GM12892 (cell line): ENCODE measurements around the gene RANBP3.

ENCODE experiments used
- DNase-seq: peaks from one replicate; pipeline ENCODE4 v3.0.0; 2011; ENCODE audit not compliant: insufficient read length
- FAIRE-seq: peaks from 2 replicates; lab custom pipeline; 2011; peaks lifted over from hg19 to GRCh38; lab: Jason Lieb, UNC
- POLR2A ChIP-seq: IDR thresholded peaks from 2 replicates; pipeline ENCODE4 v1.6.1; 2011; ENCODE audit warnings: low read depth, low read length, control low read depth
- POLR2AphosphoS5 ChIP-seq: IDR thresholded peaks from 2 replicates; pipeline ENCODE4 v1.6.1; 2011; ENCODE audit warnings: low read depth, low read length, control low read depth
- TAF1 ChIP-seq: IDR thresholded peaks from 2 replicates; pipeline ENCODE4 v1.6.1; 2011; ENCODE audit warnings: low read depth, mild to moderate bottlenecking, control low read depth, low read length, borderline replicate concordance

Gene RANBP3

DNA sequence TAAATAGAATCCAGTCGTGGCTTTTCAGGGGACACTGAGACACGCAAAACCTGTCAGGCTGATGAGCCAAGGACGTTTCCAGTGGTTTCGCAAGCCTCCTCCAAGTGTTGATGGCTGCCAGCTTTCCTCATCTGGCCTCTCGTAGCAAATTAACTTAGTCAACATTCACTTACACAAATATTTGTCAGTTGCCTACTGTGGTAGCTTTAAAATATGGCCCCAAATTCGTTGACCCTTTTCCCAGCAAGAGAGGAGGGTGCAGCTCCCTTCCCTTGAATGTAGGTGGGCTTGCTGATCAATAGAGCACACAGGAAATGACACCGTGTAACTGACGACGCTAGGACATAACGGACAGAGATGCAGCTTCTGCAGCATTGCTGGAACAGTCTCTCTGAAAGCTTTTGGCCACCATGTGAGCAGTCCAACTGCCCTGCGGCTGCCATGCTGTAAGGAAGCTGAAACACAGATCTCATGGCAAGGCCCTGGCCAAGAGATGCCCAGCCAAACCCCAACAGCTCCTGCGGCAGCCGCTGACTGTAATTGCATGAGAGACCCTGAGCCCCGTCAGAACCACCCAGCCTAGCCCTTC, 5.5 kb upstream of the RANBP3 start:
- TF ChIP-seq POLR2A, result no peak
- no peak for TF ChIP-seq POLR2AphosphoS5
- TF ChIP-seq TAF1, result no peak
- no peak for FAIRE-seq

DNA sequence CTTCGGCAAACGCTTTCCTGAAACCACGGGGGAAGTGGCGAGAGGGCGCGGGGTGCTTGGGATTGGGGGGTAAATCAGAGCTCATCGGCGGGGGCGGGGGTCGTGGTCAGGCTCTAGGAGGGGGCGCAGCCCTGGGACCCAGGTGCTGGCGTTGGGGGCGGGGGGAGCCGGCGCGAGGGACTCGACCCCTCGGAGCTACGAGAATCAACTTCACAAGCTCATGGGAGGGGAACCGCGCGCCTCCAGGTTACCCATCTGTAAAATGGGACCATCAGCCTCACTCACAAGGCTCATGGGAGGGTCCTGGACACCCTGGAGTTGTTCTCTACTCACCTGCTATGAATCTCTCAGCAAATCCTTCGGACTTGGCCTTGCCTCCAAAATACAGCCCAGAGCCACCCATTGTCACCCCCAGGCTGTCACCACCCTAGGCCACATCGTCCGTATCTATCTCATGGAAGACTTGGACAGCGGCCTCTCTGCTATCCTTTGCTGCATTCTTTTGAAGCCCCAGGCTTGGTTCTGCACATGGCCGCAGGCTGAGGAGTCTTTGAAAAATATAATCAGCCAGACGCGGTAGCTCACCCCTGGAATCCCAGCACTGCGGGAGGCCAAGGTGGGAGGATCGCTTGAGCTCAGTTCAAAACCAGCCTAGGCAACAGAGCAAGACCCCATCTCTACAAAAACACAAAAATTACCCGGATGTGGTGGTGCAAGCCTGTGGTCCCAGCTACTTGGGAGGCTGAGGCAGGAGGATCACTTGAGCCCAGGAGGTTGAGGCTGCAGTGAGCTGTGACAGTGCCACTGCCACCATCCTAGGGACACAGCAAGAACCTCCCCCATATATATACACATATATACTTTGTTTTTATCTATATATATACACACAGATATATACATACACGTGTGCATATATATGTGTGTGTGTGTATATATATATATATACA, 939 bp upstream of the RANBP3 start:
- FAIRE-seq, result no peak
- TF ChIP-seq POLR2A (no peak), POLR2AphosphoS5 (no peak), TAF1 (no peak)

More for the DNA sequence above, 5.5 kb upstream of the RANBP3 start:
- no peak for DNase-seq

DNA sequence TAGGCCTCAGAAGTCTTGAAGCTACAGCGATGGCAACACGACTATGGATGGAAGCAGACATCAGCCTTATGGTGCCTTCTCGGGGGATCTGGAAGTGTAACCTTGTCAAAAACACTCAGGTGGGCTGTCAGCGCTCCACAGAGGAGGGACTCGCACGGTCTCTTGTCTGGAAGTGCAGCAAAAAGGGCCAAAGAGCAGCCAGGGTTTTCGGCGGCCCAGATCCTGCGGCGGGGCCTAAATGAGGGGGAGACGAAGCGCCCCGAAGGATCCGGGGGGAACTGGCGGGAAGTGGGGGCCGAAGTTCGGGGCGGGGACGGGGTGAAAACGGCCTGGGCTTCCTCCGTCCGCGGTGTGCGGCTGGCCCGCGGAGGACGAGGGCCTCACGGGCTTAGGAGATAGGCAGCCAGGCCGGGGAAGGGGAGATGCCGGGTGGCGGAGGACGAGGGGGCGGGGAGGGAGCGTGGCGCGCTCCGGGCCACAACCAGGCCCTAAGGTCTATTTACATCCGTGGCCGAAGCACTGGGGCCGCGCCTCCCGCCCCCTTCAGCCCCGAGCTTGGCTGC, 637 bp downstream of the RANBP3 start:
- FAIRE-seq (peak; percentile 48), DNase-seq (no peak)
- TF ChIP-seq POLR2A (no peak), TAF1 (no peak), POLR2AphosphoS5 (no peak)

More for the DNA sequence above, 939 bp upstream of the RANBP3 start:
- no peak for DNase-seq

DNA sequence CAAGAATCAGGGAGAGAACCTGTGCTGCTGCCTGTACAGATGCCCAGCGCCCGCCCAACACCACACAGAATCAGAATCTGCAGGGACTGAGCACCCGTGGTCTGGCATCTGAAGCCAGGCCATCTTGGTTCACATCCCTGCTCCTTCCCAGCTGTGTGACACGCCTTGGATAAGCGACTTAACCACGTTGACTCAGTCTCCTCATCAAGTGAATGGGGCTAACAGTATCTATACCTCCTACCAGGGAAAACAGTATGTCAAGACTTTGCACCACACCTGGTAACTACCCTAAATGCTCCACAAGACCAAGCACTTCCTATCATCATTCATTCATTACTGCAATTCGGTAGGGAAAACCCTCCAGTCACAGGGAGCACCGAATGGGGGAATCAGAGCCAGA, 1.2 kb downstream of the RANBP3 start:
- no peak for TF ChIP-seq POLR2AphosphoS5
- TF ChIP-seq POLR2A, result no peak
- no peak for TF ChIP-seq TAF1
- DNase-seq (no peak), FAIRE-seq (no peak)

DNA sequence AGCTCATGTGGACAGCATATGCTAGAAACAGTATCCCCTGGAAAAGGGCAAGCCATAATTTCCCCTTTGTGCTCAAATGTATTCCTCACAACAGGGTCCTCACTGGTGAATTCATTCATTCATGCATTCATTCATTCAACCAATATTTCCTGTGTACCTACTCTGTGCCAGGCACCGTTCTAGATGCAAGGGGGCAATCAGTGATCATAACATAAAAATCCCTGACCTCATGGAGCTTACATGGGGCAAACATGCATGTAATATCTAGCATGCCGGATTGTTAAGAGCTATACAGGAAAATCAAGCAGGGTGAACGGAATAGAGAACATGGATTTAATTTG, 2.6 kb downstream of the RANBP3 start:
- FAIRE-seq (no peak), DNase-seq (no peak)
- no peak for TF ChIP-seq TAF1
- TF ChIP-seq POLR2AphosphoS5, result no peak
- no peak for TF ChIP-seq POLR2A

DNA sequence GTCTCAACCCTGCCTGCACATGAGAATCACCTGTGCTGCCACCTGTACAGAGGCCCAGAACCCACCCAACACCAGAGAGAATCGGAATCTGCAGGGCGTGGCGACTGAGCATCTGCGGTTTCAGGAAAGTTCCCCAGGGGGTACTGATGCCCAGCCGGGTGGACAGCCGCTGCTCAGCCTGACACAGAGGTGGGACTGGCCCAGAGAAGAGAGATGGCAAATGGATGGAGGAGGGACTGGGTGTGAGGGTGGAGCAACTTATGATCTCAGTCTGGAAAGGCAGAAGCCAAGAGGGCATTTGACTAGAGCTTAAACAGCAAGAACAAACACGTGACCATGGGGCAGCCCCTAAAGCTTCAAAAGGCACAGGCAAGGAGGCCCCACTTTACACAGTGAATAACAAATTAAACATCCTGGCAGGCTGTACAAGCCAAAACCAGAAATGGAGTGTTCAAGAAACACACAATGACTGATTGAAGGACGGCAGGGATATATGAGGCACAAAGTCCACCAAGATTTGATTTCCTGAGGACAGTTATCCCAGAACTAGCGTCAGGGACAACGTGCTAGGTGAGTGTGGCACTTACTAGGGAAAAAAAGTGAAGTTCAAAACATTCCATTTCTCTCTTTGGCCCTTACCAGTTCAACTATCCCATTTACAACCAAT, 3.1 kb downstream of the RANBP3 start:
- FAIRE-seq, result peak; percentile 84
- DNase-seq, result no peak
- 0 out of 2 replicates have a peak, but pooled peaks have one; percentile 32 for TF ChIP-seq POLR2AphosphoS5
- TF ChIP-seq TAF1, result no peak

DNA sequence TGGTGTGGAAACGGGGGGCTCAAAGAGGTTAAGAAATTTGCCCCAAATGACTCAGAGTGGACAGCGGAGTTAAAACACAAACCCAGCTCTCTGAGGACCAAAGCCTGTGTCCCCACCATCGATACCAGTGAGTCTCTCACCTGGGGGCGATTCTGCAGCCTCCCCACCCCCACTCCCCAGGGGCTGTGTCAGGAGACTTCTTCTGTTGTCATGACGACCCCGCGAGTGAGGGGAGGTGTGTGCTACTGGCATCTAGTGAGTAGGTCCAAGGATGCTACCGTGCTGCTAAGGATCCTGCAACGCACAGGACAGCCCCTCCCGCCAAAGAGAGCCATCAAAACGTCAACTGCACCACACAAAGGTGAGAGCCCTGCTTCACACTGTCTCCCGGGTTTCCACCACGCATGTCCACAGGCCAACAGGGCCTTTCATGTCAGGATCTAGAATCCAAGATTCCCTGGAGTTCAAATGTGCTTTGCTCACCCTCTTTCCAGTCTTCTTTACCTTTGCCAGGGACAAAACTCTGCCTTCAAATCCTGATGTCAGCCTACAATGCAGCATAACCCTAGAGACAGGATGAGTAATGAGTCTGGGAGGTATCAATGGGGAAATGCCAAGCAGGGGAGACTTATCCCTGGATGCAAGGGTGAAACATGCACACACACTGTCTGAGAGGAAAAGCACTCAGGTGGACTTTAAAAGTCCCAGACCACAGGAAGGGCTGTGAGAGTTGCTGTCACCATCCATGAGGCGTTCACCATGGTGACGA, 3.9 kb downstream of the RANBP3 start:
- TF ChIP-seq TAF1 (no peak), POLR2AphosphoS5 (no peak), POLR2A (no peak)
- DNase-seq (no peak), FAIRE-seq (no peak)

DNA sequence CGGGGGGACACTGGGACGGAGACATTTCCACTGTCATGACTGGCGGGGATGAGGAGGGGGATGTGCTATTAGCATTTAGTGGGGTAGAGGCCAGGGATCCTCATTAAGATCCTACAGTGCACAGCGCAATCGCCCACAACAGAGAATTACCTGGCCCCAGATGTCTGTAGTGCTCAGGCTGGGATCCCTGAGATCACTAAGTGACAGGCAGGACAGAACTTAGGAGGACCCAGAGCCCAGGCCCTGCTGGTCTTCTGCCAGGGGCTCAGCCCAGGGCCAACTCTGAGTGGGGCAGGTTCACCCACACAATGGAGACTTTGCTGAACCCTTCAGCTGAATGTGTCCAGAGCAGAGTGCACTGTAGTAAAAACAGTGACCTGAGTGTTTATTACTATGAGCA, 4.6 kb downstream of the RANBP3 start:
- no peak for FAIRE-seq
- DNase-seq, result no peak
- TF ChIP-seq POLR2AphosphoS5 (no peak), POLR2A (no peak), TAF1 (no peak)

DNA sequence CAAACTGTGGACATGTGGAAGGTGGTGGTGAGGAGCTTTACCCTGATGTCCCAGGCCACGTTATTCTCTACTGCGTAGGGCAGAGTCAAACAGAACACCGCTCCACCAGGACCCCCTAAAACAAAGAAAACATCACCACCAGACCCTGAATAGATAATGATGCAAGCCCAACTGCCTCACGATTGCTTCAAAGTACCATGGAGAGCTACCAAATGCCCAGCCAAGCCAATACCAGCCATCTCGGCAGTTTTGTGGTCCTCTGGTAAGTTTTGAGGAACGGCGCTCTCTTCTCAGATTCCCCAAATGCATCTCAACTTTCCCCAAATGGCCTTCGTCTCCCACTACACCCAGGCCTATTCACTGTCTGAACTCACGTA, 5.6 kb downstream of the RANBP3 start:
- TF ChIP-seq TAF1, result no peak
- no peak for TF ChIP-seq POLR2AphosphoS5
- no peak for TF ChIP-seq POLR2A
- DNase-seq (no peak), FAIRE-seq (no peak)

DNA sequence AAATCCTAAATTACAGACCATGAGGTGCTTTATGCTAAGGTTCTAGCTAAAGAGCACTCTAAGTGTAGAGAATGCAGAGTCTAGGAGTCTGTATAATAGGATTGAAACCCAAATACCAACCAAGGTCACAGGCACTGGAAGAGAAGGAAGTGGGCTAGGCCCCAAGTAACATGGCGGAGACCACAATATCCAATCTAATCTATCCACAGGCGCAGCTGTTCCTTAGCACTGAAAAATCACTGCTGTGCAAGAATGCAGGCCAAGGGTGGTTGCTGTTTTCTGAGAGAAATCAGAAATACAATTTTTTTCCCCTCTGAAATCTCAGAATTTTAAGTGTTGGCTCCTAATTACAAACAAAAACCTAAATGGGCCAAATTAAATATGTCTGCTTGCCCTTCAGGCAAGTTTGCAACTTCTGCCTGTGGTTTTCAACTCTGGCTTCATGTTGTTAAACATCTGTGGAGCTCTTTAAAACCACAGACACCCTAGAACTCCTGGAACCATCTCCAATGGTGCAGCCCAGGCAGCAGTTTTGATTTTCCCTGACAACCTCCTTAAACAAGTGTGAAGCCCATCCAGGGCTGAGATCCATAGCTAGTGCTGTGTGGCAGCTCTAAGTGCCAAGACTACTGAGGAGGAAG, 6.1 kb downstream of the RANBP3 start:
- no peak for DNase-seq
- TF ChIP-seq TAF1 (no peak), POLR2AphosphoS5 (no peak), POLR2A (no peak)
- FAIRE-seq, result no peak
